DOHH2 (cell line): ENCODE results near the gene ADAMTS18.

ENCODE experiments used
- H3F3A ChIP-seq: fragments of 200-600 bp; sonication (generic), shearing (Covaris generic); 2 replicates; pipeline ENCODE4 v1.6.0; 2016; ENCODE audit warnings: antibody characterized with exemption, mild to moderate bottlenecking; ENCODE audit not compliant: control insufficient read depth, insufficient read depth
- H3K27ac ChIP-seq: fragments of 200-600 bp; sonication (generic); 2 replicates; pipeline ENCODE4 v1.5.1; 2014; ENCODE audit warnings: low read depth, mild to moderate bottlenecking, low read length, moderate library complexity
- H3K27me3 ChIP-seq: fragments of 200-600 bp; sonication (generic); 2 replicates; pipeline ENCODE4 v1.6.1; 2014; ENCODE audit warnings: mild to moderate bottlenecking, low read length, mixed read lengths; ENCODE audit not compliant: control insufficient read depth
- H3K36me3 ChIP-seq: fragments of 200-600 bp; sonication (generic); 2 replicates; pipeline ENCODE4 v1.6.1; 2014; ENCODE audit warnings: mild to moderate bottlenecking, low read length, moderate library complexity, mixed read lengths; ENCODE audit not compliant: control insufficient read depth
- H3K4me1 ChIP-seq: fragments of 200-600 bp; sonication (generic); 2 replicates; pipeline ENCODE4 v1.6.1; 2014; ENCODE audit warnings: mild to moderate bottlenecking, low read length, mixed read lengths; ENCODE audit not compliant: control insufficient read depth
- H3K4me2 ChIP-seq: fragments of 200-600 bp; sonication (generic); 2 replicates; pipeline ENCODE4 v1.6.0; 2014; ENCODE audit warnings: mild to moderate bottlenecking, low read length, moderate library complexity
- H3K4me3 ChIP-seq: fragments of 200-600 bp; sonication (generic); 2 replicates; pipeline ENCODE4 v1.5.1; 2014; ENCODE audit warnings: mild to moderate bottlenecking, low read length, mixed read lengths
- H3K79me2 ChIP-seq: fragments of 200-600 bp; sonication (generic); 2 replicates; pipeline ENCODE4 v1.6.1; 2014; ENCODE audit warnings: mild to moderate bottlenecking, low read length, mixed read lengths; ENCODE audit not compliant: control insufficient read depth
- H3K9me2 ChIP-seq: fragments of 200-600 bp; sonication (generic); replicated peaks from 2 replicates; pipeline ENCODE4 v1.6.1; 2014; ENCODE audit warnings: mild to moderate bottlenecking, low read length, mixed read lengths; ENCODE audit not compliant: control insufficient read depth
- H3K9me3 ChIP-seq: fragments of 200-600 bp; sonication (generic); 2 replicates; pipeline ENCODE4 v1.6.1; 2014; ENCODE audit warnings: antibody characterized with exemption, low read length, mixed read lengths; ENCODE audit not compliant: control insufficient read depth, insufficient read depth
- H4K20me1 ChIP-seq: fragments of 200-600 bp; sonication (generic); 2 replicates; pipeline ENCODE4 v1.6.0; 2014; ENCODE audit warnings: low read depth, mild to moderate bottlenecking, antibody characterized with exemption, low read length, moderate library complexity; ENCODE audit not compliant: control insufficient read depth, insufficient read depth
- EZH2phosphoT487 ChIP-seq: fragments of 200-600 bp; sonication (generic); IDR thresholded peaks from 2 replicates; pipeline ENCODE4 v1.6.1; 2017; ENCODE audit warnings: borderline replicate concordance, mild to moderate bottlenecking, antibody characterized with exemption, low read length, moderate library complexity, mixed read lengths
- TF ChIP-seq, protein P1 (sequence below): fragments of 200-600 bp; sonication (generic); IDR thresholded peaks from one replicate; pipeline ENCODE4 v1.5.1; 2014; ENCODE audit warnings: antibody characterized with exemption, mild to moderate bottlenecking, low read depth, low read length; ENCODE audit not compliant: poor library complexity, severe bottlenecking

ADAMTS18 gene

GRCh38 chr16:77310877-77311276 is 124.0 kb downstream of the ADAMTS18 start:
- Histone ChIP-seq H3K4me3 (no peak overlapping the region), H4K20me1 (no peaks in the 10 kb centered on the region), H3K79me2 (no peaks in the 10 kb centered on the region), H3K27ac (no peak overlapping the region), H3K4me2 (no peak overlapping the region), H3K9me3 (no peaks in the 10 kb centered on the region), H3K27me3 (no peaks in the 10 kb centered on the region), H3K9me2 (no peaks in the 10 kb centered on the region), H3F3A (no peaks in the 10 kb centered on the region), H3K36me3 (no peaks in the 10 kb centered on the region), H3K4me1 (no peaks in the 10 kb centered on the region)
- TF ChIP-seq EZH2phosphoT487 = no peak
- TF ChIP-seq, protein P1, sequence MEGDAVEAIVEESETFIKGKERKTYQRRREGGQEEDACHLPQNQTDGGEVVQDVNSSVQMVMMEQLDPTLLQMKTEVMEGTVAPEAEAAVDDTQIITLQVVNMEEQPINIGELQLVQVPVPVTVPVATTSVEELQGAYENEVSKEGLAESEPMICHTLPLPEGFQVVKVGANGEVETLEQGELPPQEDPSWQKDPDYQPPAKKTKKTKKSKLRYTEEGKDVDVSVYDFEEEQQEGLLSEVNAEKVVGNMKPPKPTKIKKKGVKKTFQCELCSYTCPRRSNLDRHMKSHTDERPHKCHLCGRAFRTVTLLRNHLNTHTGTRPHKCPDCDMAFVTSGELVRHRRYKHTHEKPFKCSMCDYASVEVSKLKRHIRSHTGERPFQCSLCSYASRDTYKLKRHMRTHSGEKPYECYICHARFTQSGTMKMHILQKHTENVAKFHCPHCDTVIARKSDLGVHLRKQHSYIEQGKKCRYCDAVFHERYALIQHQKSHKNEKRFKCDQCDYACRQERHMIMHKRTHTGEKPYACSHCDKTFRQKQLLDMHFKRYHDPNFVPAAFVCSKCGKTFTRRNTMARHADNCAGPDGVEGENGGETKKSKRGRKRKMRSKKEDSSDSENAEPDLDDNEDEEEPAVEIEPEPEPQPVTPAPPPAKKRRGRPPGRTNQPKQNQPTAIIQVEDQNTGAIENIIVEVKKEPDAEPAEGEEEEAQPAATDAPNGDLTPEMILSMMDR = no peak

DNA sequence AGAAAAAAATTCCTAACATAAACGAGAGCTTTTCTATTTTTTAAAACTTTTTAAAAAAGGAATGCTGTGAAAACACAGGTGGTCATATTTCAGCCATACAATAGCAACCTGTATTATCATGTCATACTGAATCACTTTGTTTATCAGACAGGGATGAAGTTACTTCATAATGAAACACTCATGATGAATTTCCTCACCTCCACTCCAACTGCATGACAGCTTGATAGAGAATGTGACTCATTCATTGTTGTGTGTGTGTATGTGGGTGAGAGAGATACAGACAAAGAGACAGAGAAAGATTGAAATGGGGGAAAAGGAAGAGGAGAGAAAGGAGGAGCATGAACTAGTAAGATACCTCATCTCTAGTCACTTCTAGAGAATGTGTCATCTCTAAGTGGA is 126.7 kb downstream of the ADAMTS18 start:
- Histone ChIP-seq H4K20me1 (no peaks in the 10 kb centered on the region), H3F3A (no peaks in the 10 kb centered on the region), H3K27ac (no peak overlapping the region), H3K4me2 (no peak overlapping the region), H3K36me3 (no peaks in the 10 kb centered on the region), H3K79me2 (no peaks in the 10 kb centered on the region), H3K4me1 (no peaks in the 10 kb centered on the region), H3K9me2 (no peaks in the 10 kb centered on the region), H3K27me3 (no peaks in the 10 kb centered on the region), H3K4me3 (no peak overlapping the region), H3K9me3 (no peaks in the 10 kb centered on the region)
- no peak for TF ChIP-seq EZH2phosphoT487
- TF ChIP-seq, protein P1 = no peak

DNA sequence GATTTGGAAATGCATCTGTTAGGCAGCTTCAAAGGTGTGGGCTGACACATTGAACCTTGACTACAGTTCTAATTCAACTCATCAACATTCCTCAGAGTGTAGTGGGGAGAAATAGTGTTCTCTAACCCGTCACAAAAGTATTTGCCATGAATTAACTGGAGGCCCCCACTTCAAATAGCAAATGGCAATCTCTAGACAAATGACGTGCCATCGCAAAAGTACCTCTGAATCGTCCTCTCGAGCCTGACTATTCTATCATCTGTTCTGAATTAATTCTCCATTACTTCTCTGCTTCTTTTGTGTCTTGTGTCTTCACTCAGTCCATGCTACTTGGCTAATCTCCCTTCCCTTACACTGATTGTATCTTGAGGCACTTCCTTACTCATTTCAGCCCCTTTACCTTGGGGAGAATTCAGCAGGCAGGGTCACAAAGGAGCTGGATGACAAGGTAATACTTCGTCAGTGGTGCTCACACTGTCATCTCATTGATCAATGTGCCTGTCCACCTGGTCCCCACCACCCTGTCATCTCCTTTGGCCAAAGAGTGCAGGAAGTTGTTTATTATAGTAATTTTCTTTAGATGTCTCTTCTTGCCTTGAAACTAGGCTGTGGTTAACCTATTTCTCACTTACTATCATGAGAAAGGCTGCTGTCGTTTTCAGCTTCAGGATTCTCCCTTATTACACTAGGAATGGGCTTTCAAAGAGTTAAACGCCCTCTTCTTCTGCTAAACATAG is 127.2 kb downstream of the ADAMTS18 start:
- Histone ChIP-seq H3K4me3 (no peak overlapping the region), H3K27ac (no peak overlapping the region), H3K79me2 (no peaks in the 10 kb centered on the region), H3K4me1 (no peaks in the 10 kb centered on the region), H3K27me3 (no peaks in the 10 kb centered on the region), H3K4me2 (no peak overlapping the region), H3K9me3 (no peaks in the 10 kb centered on the region), H3F3A (no peaks in the 10 kb centered on the region), H3K9me2 (no peaks in the 10 kb centered on the region), H4K20me1 (no peaks in the 10 kb centered on the region), H3K36me3 (no peaks in the 10 kb centered on the region)
- TF ChIP-seq, protein P1 = no peak
- no peak for TF ChIP-seq EZH2phosphoT487
